NCI-H187 treated with DMSO at 0.1 percent for 48 hours (cell line): Measurements from ENCODE around the gene RHBG.

Experiments used
- DNase-seq: peaks from one replicate; lab custom pipeline; 2025; lab: John Stamatoyannopoulos, UW

The RHBG gene

GRCh38 chr1:156428746-156429288, 59.8 kb downstream of the RHBG start:
- DNase-seq = no peak

- no peak for DNase-seq
These were observed 60.5 kb downstream of the RHBG start for GRCh38 chr1:156429313-156430060.

GRCh38 chr1:156430303-156430702, 61.3 kb downstream of the RHBG start:
- DNase-seq = no peak

GRCh38 chr1:156430866-156431265, 61.9 kb downstream of the RHBG start:
- no peak for DNase-seq

GRCh38 chr1:156431366-156431765, 62.4 kb downstream of the RHBG start:
- DNase-seq = no peak

- DNase-seq = no peak
These were observed 63.0 kb downstream of the RHBG start for GRCh38 chr1:156431769-156432668.

GRCh38 chr1:156432669-156433018, 63.6 kb downstream of the RHBG start:
- no peak for DNase-seq

- no peak for DNase-seq
These were observed 64.0 kb downstream of the RHBG start for GRCh38 chr1:156433032-156433431.

GRCh38 chr1:156433602-156434001, 64.6 kb downstream of the RHBG start:
- DNase-seq = no peak
